WTC11 (cell line): ENCODE results near the gene MXD3. TPM values are rescaled to one million over a fixed set of nuclear protein-coding genes. Genes with fewer than 3 reads are reported as not detected.

Experiments used
- ATAC-seq: fragments of 200-7000 bp; cut with Tn5 transposase; 2 replicates; pipeline ENCODE4 v1.10.0; 2021; ENCODE audit warnings: mild to moderate bottlenecking, moderate library complexity
- CTCF ChIA-PET: fragments of 300-600 bp; sonication (Branson Sonifier 250); formaldehyde crosslinking; loops from one replicate; lab custom pipeline; 2021; ENCODE audit warnings: antibody characterized with exemption; lab: Charles Lee
- POLR2A ChIA-PET: fragments of 350-600 bp; sonication (Branson Sonifier 250); formaldehyde crosslinking; loops from one replicate; lab custom pipeline; 2021; ENCODE audit warnings: antibody characterized with exemption; lab: Charles Lee
- DNase-seq: peaks from one replicate; pipeline ENCODE4 v3.0.0; 2021; ENCODE audit warnings: low spot score
- H3K27ac Mint-ChIP-seq: 2 replicates; pipeline ENCODE4 v1.8.0; 2021; ENCODE audit warnings: mixed read lengths
- H3K27me3 Mint-ChIP-seq: 2 replicates; pipeline ENCODE4 v1.8.0; 2021; ENCODE audit warnings: low read depth, mild to moderate bottlenecking, moderate library complexity, mixed read lengths
- H3K36me3 Mint-ChIP-seq: 2 replicates; pipeline ENCODE4 v1.8.0; 2021; ENCODE audit warnings: mixed read lengths
- H3K4me1 Mint-ChIP-seq: 2 replicates; pipeline ENCODE4 v1.8.0; 2022; ENCODE audit warnings: mixed read lengths
- H3K4me3 Mint-ChIP-seq: 2 replicates; pipeline ENCODE4 v1.8.0; 2021; ENCODE audit warnings: mild to moderate bottlenecking, moderate library complexity, mixed read lengths
- H3K9me3 Mint-ChIP-seq: 2 replicates; pipeline ENCODE4 v1.8.0; 2021; ENCODE audit warnings: mixed read lengths
- AR ChIP-seq: fragments of 250-450 bp; sonication (Bioruptor Pico); IDR thresholded peaks from 2 replicates; pipeline ENCODE4 v1.9.0; 2021; ENCODE audit warnings: mild to moderate bottlenecking
- ATF3 ChIP-seq: sonication (generic); formaldehyde crosslinking; conservative IDR thresholded peaks from 2 replicates; pipeline ENCODE4 v1.8.1; 2022; ENCODE audit warnings: mild to moderate bottlenecking, missing genetic modification reagents
- CDX4 ChIP-seq: fragments of 250-450 bp; sonication (Bioruptor Pico); IDR thresholded peaks from 2 replicates; pipeline ENCODE4 v1.9.0; 2021; ENCODE audit warnings: moderate library complexity, mild to moderate bottlenecking, inconsistent platforms, borderline replicate concordance
- ESRRA ChIP-seq: sonication (generic); formaldehyde crosslinking; IDR thresholded peaks from 2 replicates; pipeline ENCODE4 v1.8.1; 2022; ENCODE audit warnings: mild to moderate bottlenecking, missing genetic modification reagents, borderline replicate concordance
- ETV6 ChIP-seq: sonication (generic); formaldehyde crosslinking; IDR thresholded peaks from 2 replicates; pipeline ENCODE4 v1.8.1; 2022; ENCODE audit warnings: mild to moderate bottlenecking, missing genetic modification reagents
- HMGA2 ChIP-seq: fragments of 250-450 bp; sonication (Bioruptor Pico); IDR thresholded peaks from 2 replicates; pipeline ENCODE4 v1.4.0; 2021; ENCODE audit warnings: mild to moderate bottlenecking, moderate library complexity
- PREB ChIP-seq: sonication (generic); formaldehyde crosslinking; IDR thresholded peaks from 2 replicates; pipeline ENCODE4 v1.8.1; 2022; ENCODE audit warnings: mild to moderate bottlenecking, missing genetic modification reagents, moderate library complexity, borderline replicate concordance
- STAT6 ChIP-seq: sonication (generic); formaldehyde crosslinking; conservative IDR thresholded peaks from 2 replicates; pipeline ENCODE4 v1.8.1; 2023; ENCODE audit warnings: mild to moderate bottlenecking, low read depth, missing genetic modification reagents, moderate library complexity
- ZNF121 ChIP-seq: sonication (generic); formaldehyde crosslinking; IDR thresholded peaks from 2 replicates; pipeline ENCODE4 v1.8.0; 2023; ENCODE audit warnings: missing genetic modification reagents
- ZNF317 ChIP-seq: sonication (generic); formaldehyde crosslinking; IDR thresholded peaks from 2 replicates; pipeline ENCODE4 v1.8.1; 2023; ENCODE audit warnings: low read depth, mild to moderate bottlenecking, moderate library complexity, missing genetic modification reagents, borderline replicate concordance
- total RNA-seq: library from RNA; stranded (reverse); gene quantifications from 3 replicates; pipeline ENCODE4 v1.2.3, GENCODE V29; 2021
- TF ChIP-seq, protein P1 (sequence below): sonication (generic); formaldehyde crosslinking; IDR thresholded peaks from 2 replicates; pipeline ENCODE4 v1.8.0; 2022; ENCODE audit warnings: mild to moderate bottlenecking, missing genetic modification reagents
- TF ChIP-seq, protein P2 (sequence below): fragments of 250-450 bp; sonication (Bioruptor Pico); IDR thresholded peaks from 2 replicates; pipeline ENCODE4 v2.1.2; 2022; ENCODE audit warnings: mild to moderate bottlenecking, moderate library complexity
- TF ChIP-seq, protein P3 (sequence below): sonication (generic); formaldehyde crosslinking; IDR thresholded peaks from 2 replicates; pipeline ENCODE4 v1.8.1; 2022; ENCODE audit warnings: low read depth, mild to moderate bottlenecking, moderate library complexity, missing genetic modification reagents, borderline replicate concordance
- TF ChIP-seq, protein P4 (sequence below): sonication (generic); formaldehyde crosslinking; IDR thresholded peaks from 2 replicates; pipeline ENCODE4 v1.8.0; 2023; ENCODE audit warnings: missing genetic modification reagents, mild to moderate bottlenecking, borderline replicate concordance
- TF ChIP-seq, protein P5 (sequence below): sonication (generic); formaldehyde crosslinking; IDR thresholded peaks from 2 replicates; pipeline ENCODE4 v1.8.1; 2023; ENCODE audit warnings: mild to moderate bottlenecking, missing genetic modification reagents, moderate library complexity

Gene MXD3
- total RNA-seq, 1 experiment from 2014 or later: 25.7 TPM

DNA sequence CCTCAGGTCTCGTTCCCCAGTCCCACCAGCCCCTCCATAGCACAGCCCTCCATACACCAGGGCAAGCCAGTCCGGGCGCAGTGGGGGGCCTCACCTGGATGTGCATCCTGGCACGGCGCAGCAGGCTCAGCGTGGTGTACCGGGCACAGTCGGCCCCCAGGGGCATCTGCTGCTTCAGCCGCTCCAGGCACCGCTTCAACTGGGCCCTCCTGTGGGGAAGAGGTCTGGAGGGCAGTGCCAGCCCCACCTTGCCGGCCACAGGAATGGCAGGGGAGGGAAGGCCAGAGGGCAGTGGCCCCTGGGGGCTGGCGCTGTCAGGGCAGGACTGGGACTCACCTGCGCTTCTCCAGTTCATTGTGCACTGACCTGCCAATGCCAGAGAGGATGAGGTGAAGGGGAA is 1.4 kb downstream of the MXD3 start (continued):
- TF ChIP-seq ATF3 (CRISPR knock-in tag): no peak
- TF ChIP-seq ETV6: no peak
- TF ChIP-seq ZNF121: no peak
- TF ChIP-seq, protein P1, sequence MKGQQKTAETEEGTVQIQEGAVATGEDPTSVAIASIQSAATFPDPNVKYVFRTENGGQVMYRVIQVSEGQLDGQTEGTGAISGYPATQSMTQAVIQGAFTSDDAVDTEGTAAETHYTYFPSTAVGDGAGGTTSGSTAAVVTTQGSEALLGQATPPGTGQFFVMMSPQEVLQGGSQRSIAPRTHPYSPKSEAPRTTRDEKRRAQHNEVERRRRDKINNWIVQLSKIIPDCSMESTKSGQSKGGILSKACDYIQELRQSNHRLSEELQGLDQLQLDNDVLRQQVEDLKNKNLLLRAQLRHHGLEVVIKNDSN (CRISPR knock-in tag): no peak
- TF ChIP-seq, protein P2, sequence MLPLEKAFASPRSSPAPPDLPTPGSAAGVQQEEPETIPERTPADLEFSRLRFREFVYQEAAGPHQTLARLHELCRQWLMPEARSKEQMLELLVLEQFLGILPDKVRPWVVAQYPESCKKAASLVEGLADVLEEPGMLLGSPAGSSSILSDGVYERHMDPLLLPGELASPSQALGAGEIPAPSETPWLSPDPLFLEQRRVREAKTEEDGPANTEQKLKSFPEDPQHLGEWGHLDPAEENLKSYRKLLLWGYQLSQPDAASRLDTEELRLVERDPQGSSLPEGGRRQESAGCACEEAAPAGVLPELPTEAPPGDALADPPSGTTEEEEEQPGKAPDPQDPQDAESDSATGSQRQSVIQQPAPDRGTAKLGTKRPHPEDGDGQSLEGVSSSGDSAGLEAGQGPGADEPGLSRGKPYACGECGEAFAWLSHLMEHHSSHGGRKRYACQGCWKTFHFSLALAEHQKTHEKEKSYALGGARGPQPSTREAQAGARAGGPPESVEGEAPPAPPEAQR (CRISPR knock-in tag): no peak
- no peak for TF ChIP-seq AR
- TF ChIP-seq ZNF317 (CRISPR knock-in tag): no peak
- TF ChIP-seq, protein P3, sequence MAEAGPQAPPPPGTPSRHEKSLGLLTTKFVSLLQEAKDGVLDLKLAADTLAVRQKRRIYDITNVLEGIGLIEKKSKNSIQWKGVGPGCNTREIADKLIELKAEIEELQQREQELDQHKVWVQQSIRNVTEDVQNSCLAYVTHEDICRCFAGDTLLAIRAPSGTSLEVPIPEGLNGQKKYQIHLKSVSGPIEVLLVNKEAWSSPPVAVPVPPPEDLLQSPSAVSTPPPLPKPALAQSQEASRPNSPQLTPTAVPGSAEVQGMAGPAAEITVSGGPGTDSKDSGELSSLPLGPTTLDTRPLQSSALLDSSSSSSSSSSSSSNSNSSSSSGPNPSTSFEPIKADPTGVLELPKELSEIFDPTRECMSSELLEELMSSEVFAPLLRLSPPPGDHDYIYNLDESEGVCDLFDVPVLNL (CRISPR knock-in tag): no peak

GRCh38 chr5:177309351-177310191 is 2.1 kb downstream of the MXD3 start:
- peaks cover 24% of the 10 kb centered on the region for H3K36me3 Mint-ChIP-seq
- H3K9me3 Mint-ChIP-seq: no peaks in the 10 kb centered on the region
- peaks cover 22% of the 10 kb centered on the region for H3K4me1 Mint-ChIP-seq
- H3K4me3 Mint-ChIP-seq: peak overlapping the region; percentile 55
- DNase-seq (peak; percentile 88), ATAC-seq (peak; percentile 44)
- ChIA-PET CTCF (interaction anchor here (0.6 to 4.5 kb wide), 83 partner anchors 8 to 662 kb away, joined by 3 to 91 read pairs (median 5); partner anchors contain the start of genes FGFR4, GRK6, LMAN2 and NSD1), POLR2A (interaction anchor here (0.6 to 1.2 kb wide), 6 partner anchors 61 to 211 kb away, joined by 3 to 6 read pairs (median 4); no protein-coding TSS in a partner anchor)
- no peak overlapping the region for H3K27ac Mint-ChIP-seq
- H3K27me3 Mint-ChIP-seq: no peaks in the 10 kb centered on the region
- TF ChIP-seq HMGA2 (CRISPR knock-in tag): no peak
- TF ChIP-seq STAT6: no peak
- TF ChIP-seq PREB (CRISPR knock-in tag): no peak
- no peak for TF ChIP-seq CDX4 (CRISPR knock-in tag)
- peak; percentile 94 for TF ChIP-seq ZNF121
- TF ChIP-seq, protein P4, sequence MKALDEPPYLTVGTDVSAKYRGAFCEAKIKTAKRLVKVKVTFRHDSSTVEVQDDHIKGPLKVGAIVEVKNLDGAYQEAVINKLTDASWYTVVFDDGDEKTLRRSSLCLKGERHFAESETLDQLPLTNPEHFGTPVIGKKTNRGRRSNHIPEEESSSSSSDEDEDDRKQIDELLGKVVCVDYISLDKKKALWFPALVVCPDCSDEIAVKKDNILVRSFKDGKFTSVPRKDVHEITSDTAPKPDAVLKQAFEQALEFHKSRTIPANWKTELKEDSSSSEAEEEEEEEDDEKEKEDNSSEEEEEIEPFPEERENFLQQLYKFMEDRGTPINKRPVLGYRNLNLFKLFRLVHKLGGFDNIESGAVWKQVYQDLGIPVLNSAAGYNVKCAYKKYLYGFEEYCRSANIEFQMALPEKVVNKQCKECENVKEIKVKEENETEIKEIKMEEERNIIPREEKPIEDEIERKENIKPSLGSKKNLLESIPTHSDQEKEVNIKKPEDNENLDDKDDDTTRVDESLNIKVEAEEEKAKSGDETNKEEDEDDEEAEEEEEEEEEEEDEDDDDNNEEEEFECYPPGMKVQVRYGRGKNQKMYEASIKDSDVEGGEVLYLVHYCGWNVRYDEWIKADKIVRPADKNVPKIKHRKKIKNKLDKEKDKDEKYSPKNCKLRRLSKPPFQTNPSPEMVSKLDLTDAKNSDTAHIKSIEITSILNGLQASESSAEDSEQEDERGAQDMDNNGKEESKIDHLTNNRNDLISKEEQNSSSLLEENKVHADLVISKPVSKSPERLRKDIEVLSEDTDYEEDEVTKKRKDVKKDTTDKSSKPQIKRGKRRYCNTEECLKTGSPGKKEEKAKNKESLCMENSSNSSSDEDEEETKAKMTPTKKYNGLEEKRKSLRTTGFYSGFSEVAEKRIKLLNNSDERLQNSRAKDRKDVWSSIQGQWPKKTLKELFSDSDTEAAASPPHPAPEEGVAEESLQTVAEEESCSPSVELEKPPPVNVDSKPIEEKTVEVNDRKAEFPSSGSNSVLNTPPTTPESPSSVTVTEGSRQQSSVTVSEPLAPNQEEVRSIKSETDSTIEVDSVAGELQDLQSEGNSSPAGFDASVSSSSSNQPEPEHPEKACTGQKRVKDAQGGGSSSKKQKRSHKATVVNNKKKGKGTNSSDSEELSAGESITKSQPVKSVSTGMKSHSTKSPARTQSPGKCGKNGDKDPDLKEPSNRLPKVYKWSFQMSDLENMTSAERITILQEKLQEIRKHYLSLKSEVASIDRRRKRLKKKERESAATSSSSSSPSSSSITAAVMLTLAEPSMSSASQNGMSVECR: peak; percentile 50; the same call in 1 of the 2 replicates
- TF ChIP-seq, protein P5, sequence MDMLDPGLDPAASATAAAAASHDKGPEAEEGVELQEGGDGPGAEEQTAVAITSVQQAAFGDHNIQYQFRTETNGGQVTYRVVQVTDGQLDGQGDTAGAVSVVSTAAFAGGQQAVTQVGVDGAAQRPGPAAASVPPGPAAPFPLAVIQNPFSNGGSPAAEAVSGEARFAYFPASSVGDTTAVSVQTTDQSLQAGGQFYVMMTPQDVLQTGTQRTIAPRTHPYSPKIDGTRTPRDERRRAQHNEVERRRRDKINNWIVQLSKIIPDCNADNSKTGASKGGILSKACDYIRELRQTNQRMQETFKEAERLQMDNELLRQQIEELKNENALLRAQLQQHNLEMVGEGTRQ (CRISPR knock-in tag): no peak
- TF ChIP-seq ESRRA (CRISPR knock-in tag): no peak
